ENCODE data around the gene TCEA2.
A peak's percentile ranks its signal among the peaks of the same experiment; 100 is the strongest.
"Not testable (repeated sequence)": the region's sequence is repeated elsewhere in the genome, so short reads cannot be mapped to it uniquely, and the experiment has no call there.

Gene TCEA2

DNA sequence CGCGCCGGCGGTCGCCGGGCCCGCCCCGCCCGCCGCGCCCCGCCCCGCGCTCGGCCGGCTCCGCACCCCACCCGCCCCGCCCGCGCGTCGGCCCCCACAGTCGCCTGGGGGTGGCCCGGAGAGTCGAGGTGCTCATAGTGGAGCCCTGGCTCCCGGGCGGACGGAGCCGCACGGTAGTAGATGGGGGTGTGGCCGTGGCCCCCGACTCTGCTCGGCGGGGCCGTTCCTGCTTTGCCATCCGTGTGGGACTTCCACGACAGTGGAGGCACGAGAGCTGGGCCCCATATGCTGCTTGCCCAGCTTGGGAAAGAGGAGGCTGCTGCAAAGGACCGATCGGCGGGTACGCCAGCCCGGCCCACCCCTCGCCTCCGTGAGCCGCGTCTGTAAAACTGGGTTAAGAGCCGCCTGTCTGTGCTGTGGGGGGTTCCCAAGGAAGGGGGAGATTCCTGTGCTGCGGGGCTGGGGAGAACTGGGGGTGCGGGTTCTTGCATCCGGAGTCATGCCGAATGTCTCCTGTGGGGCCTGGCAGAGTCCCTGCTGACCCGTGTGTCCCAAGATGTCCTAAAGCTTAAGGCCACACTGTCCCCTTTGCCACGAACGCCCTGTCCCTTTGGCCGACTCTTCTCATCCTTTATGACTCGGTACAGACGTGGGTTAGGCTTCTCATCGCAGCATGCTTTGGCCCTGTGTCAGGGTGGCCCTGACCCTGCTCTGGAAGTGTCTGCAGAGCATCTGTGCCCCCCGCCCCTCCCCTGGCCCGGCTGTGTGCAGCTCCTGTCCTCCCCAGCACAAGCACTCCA, 17.2 kb downstream of the TCEA2 start, which contains the start of gene OPRL1:
TSS of gene OPRL1 (plus strand) at position 70 of the 800 bp plus-strand sequence. CDS start 12,639 bp downstream, outside the sequence.
- no peak for DNase-seq

DNA sequence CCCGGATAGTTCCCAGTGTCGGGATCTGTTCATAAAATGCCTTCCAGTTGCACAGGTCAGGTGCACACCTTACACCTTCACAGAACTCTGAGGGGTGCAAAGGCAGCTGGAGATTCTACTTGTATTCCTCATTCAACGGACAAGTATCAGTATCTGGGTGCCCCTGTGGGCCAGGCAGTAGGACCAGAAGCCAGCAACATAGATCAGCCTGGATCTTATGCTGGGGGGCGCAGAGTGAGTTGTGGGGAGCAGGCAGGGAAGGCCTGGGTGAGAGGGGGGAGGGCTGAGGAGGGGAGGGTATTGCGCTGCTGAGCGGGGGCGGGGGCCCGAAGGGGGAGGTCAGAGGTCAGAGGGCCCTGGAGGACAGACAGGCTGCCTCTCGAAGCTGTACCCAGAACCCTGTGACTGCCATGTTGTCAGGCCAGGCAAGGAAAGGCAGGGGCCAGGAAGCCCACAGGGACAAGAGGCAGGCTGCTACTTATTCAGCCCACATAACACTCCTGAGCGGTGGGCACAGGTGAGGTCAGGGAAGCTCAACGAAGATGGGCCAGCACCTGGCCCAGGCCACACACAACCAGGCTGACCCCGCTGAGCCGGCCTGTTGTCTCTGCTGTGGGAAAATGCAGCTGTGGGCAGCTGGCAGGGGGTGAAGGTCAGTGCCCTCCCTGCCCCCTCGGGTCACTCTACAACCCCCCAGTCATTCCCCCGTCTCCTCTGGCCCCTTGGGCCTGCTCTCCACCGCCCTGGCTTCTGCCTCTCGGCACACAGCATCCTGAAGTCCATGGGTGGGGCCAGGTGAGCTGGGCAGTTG, 18.0 kb downstream of the TCEA2 start:
- DNase-seq, result no peak

DNA sequence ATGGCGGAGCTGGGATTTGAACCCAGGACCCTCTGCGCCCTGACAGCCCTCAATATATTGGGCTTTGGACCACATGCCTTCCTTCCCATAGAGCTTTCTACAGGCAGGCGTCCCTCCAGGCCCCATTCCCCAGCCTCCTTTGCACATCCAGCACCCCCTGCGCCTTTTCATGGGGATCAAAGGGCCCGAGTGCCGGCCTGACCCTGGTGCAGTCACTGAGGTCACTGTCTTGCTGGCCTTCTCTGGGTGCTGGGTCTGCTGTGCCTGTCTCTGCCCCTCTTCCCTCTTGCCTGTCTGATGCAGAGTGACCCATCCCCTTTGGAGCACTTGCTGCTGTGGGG, 18.6 kb downstream of the TCEA2 start:
- DNase-seq, result no peak

DNA sequence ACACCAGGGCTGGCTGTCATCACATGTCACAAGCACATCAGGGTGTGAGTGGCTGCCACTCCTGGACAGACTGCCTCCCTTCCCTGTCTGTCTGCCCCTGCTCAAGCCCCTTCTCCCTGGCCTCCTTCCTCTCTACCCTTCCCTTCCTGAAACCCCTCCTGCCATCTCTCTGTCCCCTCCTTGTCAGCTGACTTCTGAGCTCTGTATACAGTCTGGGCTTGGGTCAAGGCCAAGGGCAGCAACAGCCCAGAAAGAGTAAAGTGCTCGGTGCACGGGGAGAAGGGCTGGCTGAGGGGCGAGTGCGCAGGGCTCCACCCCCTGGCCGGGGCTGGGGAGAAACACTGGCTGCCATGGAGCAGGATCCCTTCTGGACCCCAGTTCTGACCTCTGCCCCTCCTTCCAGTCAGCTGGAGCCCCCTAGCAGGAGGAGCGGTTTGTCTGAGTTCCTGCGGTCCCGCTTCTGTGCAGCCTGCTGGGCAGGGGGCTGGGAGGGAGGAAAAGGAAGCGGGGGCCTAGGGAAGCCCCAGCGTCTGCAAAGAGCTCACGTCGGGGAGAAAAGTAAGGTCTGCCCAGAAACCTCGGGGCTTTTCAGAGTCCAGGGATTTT, 19.2 kb downstream of the TCEA2 start:
- DNase-seq, result no peak

DNA sequence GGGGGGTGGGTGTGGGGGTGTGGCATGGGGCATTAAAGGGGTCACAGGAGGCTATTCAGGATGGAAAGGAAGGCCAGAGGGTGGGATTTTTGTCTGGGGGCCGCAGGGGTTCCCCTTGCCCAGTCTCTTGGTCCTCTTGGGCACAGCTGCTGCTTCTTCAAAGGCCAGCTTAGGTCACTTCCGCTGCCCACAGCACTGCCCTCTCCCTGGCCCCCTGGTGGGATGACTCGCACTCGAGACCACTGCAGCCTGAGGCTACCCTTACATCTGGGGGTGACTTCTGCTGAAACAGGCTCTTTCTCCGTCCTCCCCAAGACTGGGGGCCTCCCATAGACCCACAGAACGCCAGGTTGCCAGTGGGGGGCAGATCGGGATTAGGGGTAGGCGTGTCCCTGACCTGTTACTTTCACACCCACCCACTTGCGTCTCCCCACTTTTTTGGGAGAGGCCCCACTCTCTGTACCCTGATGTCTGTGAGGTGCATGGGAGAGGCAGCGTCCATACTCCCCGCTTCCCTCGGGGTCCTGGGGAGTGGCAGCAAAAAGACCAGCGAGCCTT, 19.9 kb downstream of the TCEA2 start:
- DNase-seq, result no peak

DNA sequence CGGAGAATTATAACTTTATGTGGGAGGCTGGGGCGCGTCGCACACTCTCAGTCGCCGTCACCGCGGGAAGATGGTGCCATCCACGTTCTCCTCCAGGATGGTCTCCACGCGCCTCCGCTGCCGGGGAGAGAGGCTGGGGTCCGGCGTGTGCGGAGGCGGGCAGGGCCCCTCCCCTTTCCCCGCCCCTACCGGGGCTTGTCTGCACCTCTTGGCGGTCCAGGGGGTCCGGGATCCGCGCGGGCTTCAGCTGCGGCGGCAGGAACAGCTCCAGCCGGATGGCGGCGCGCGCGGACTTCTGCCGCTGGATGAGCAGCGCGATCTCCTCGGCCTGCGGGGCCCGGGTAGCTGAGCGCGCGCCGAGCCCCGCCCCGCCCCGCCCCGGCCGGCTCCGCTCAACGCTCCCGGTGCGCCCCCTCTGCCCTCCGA, 20.4 kb downstream of the TCEA2 start:
- peak; percentile 74 for DNase-seq

DNA sequence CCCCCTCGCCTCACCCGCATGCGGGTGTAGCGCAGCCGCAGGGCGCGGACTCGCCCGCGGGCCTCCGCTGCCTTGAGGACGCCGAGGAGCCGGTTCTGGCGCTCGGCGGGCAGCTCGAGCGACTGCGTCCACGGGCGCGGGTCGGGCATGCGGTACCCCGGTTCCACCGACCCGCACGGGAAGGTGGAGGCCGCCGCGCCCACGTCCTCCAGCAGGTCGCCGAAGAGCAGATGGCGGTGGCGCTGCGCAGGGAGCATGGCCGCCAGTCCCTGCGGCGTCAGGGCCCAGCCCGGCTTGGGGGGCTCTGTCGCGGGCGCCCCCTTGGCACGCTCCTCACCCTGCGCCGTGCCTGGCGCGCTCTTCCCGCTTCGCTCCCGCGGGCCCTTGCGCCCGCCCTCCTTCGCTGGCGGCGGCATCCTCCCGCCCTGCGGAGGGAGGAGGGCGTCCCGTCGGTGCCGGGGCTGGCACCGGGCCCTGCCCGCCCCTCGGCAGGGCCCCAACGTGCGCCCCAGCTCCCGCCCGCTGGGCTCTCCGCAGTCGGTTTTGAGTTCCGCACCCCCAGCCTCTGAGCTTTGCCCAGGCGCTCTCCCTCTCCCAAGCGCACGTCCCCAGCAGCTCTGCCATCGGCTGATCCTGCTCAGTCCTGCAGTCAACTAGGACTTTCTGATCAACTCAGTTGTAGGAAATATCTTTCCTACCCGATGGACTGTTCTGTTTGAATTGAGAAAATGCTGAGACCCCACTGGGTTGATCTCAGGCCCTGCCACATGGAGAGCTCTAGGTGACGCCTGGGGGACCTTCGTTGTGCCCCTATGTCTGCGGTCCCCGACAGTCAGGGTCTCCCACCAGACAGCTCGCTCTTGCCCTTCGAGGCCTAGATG, 21.0 kb downstream of the TCEA2 start, which contains the start of gene LKAAEAR1:
TSS of gene LKAAEAR1 (minus strand) at position 595 of the 881 bp plus-strand sequence. CDS start at position 416, 179 bp downstream.
- DNase-seq, result no peak

DNA sequence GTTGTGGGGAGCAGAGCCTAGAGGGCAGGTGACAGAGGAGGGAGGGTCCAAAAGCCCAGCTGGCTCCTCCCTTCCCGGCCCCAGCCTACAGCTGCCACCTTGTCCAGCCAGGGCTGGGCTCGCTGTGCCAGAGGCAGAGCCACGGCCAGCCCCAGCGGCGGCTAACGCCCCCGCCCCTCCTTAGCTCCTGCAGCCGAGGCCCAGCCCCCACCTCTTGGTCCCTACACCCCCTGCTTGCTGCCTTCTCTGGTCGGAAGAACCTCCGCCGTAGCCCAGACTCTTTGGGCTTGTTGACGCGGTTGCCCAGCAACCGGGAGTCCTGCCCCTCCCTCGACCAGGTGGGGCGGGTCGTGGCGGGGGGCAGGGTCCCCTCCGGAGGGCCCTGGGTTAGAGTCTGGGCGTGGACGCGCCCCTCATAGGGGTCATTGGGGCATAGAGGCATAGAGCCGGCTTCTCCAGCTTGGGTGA, 21.7 kb downstream of the TCEA2 start:
- no peak for DNase-seq

DNA sequence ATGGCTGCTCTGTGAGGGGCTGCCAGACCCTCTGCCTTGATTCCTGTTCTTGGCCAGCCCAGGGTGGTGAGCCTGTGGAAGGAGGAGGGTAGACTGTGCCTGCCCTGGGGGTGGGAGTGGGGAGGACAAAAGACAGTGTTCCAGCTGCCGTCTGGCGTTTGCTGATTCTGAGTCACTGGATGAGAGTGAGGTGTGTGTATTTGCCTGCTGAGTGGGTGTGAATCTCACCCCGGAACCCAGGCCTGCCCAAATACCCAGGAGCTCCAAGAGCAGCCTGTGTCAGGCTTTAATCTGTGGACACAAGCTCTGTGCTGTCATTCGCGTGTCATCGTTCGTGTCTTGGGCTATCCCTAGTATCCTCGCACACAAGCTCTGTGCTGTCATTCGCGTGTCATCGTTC, 23.8 kb downstream of the TCEA2 start:
- no peak for DNase-seq

DNA sequence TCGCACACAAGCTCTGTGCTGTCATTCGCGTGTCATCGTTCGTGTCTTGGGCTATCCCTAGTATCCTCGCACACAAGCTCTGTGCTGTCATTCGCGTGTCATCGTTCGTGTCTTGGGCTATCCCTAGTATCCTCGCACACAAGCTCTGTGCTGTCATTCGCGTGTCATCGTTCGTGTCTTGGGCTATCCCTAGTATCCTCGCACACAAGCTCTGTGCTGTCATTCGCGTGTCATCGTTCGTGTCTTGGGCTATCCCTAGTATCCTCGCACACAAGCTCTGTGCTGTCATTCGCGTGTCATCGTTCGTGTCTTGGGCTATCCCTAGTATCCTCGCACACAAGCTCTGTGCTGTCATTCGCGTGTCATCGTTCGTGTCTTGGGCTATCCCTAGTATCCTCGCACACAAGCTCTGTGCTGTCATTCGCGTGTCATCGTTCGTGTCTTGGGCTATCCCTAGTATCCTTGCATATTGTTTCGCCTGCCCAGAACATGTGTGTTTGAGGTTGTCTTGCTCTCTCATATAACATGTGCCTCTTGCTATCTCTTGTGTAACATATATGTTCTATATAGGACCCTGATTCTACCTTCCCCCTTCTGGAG, 24.3 kb downstream of the TCEA2 start:
- not testable (repeated sequence) for DNase-seq

DNA sequence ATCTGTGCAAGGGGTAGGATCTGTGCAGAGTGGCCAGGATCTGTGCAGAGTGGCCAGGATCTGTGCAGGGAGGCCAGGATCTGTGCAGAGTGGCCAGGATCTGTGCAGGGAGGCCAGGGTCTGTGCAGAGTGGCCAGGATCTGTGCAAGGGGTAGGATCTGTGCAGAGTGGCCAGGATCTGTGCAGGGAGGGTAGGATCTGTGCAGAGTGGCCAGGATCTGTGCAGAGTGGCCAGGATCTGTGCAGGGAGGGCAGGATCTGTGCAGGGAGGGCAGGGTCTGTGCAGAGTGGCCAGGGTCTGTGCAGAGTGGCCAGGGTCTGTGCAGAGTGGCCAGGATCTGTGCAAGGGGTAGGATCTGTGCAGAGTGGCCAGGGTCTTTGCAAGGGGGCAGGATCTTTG, 25.6 kb downstream of the TCEA2 start:
- DNase-seq, result not testable (repeated sequence)

DNA sequence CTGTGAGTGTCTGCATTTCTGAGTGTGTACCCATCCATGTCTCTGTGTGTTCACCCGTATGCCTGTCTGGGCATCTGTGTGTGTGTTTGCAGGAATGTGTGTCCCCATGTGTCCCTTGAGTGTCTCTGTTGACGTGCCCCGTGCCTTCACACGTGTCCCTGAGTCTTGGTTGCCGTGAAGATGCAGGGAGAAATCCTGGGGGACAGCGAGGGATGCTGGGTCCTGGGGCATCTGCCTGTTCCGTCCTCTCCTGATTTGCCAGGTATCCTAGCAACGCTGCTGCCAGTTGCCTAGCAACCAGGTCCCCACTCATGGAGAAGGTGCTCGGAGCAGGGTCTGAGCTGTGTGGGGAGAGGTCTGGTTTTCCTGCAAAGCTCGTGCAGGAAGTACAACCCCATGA, 27.2 kb downstream of the TCEA2 start:
- no peak for DNase-seq

DNA sequence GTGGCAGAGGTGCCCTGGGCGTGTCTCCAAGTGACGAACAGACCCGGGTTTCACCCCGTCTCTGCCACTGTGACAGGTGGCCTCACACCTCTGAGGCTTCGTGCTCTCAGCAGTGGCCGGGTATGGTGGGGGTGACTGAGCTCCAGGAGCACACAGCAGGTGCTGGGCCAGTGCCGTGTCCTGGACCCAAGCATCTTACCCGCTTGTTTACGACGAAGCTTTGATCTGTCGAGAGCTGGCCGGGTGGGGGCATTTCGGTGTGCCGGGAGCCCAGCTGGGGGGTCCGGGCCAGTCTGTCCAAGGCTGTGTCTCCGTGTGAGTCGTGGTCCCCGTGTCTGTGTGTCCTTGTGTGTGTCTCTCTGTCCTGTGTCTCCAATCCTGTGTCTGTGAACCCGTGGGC, 28.3 kb downstream of the TCEA2 start:
- DNase-seq, result no peak

DNA sequence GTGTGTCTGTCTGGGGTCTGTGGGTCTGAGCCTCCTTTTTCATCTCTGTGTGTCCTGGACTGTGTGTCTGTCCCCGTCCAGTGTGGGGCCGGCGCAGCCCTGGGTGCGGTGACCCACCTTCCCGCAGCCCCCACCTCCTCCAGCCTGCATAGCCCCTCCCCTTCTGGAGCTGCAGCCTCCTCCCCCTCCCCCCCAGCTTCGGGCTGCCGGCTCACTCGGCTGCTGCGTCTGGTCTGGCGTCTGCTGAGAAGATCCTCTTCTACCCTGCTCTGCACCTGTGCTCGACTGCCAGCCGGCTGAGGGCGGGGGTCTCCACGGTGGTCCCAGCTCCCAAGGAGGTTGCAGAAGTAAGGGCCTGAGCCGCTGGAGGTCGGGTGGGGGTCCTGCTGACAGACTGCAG, 28.8 kb downstream of the TCEA2 start:
- DNase-seq, result no peak

DNA sequence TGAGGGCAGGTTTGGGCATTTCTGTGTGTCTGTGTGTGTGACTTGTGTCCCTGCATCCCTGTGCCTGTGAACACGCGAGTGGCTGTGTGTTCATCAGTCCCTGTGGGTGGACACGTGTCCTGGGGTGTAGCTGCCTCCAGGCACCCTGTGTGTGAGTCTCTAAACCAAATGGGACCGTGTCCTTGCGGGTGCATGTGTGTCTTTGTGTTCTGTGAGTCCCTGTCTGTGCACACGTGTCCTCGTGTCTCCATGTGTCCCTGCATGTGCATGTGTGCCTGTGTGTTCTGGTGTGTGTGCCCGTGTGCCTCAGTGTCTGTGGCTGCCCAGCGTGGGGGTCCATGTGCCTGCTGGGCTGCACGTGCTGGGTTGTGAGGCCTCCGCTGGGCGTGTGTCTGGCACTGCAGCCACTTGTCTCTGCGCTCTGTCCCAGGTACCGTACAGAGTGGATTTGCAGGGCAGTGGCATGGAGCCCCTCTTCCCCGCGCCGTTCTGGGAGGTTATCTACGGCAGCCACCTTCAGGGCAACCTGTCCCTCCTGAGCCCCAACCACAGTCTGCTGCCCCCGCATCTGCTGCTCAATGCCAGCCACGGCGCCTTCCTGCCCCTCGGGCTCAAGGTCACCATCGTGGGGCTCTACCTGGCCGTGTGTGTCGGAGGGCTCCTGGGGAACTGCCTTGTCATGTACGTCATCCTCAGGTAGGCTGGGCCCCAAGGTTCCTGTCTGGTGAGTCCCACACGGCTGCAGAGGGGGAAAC, 29.4 kb downstream of the TCEA2 start:
- no peak for DNase-seq

DNA sequence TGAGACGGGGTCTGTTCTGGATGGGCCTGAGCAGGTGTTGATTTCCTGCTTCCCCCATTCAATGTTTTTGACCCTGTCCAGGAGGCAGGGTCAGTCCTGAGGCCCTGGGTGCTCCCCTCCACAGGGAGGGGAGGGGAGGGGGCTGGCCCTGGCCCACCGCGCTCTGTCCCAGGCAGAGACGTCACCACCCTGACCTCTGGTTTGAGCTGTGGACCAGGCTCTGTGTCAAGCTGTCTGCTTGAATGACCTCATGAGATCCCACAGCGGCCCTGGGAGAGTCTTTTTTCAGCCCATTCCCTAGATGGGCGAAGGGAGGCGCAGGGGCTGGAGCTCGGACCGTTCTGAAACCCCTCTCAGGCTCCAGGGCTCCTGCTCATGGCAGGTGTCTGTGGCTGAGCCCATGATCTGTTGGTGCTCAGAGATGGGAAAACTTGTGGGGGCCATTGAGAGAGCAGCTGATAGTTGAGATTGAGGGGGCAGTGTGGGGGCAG, 30.1 kb downstream of the TCEA2 start:
- DNase-seq, result no peak

DNA sequence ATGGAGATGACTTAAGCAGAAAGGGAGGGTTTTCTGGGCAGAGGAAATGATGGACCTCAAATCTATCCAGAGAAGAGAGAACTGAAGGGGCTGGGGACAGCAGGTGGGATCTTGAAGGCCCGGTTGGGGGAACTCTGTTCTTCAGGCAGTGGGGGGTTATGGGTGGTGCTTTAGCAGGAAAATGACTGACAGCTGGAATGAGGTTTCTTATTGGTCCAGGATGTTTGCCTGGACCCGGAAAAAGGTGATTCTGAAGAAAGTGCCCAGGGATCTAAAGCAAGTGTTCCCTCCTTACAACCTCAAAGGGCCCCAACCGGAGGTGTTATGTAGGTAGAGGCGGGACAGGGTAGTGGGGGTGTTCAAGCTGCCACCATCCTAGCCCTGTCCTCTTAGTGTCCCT, 32.5 kb downstream of the TCEA2 start:
- DNase-seq, result no peak

DNA sequence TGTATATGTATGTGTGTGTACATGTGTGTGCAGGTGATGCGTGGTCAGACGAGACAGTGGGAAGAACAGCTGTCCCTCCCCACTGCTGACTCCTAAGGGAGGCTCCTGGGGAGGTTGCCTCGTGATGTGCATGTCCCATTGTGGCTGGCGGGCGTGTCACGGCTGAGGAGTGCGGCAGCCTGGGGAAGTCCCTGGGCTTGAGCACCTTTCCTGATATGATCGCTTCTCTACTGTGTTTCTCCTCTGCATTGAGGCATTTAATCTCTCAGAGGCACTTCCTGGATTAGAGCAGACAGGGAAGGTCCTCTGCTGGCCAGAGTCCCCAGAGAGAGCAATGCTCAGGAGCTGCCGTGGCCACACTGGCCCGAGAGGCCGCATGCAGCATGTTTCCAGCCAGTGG, 32.9 kb downstream of the TCEA2 start:
- DNase-seq, result no peak

DNA sequence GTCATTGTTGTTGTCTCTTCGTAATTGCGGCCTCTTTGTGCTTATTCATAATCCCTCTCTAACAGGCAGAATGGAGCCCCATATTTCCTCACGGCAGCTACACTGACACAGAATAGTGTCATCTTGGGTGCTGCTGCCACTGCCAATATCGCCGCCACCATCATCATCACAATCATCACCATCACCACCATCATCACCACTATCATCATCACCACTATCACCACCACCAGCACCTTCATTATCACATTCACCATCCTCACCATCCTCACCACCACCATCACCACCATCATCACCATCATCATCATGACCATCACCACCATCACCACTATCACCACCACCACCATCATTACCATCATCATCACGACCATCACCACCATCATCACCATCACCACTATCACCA, 33.5 kb downstream of the TCEA2 start:
- DNase-seq, result no peak

DNA sequence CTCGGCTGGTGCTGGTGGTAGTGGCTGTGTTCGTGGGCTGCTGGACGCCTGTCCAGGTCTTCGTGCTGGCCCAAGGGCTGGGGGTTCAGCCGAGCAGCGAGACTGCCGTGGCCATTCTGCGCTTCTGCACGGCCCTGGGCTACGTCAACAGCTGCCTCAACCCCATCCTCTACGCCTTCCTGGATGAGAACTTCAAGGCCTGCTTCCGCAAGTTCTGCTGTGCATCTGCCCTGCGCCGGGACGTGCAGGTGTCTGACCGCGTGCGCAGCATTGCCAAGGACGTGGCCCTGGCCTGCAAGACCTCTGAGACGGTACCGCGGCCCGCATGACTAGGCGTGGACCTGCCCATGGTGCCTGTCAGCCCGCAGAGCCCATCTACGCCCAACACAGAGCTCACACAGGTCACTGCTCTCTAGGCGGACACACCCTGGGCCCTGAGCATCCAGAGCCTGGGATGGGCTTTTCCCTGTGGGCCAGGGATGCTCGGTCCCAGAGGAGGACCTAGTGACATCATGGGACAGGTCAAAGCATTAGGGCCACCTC, 35.5 kb downstream of the TCEA2 start:
- DNase-seq, result no peak
